PC-3 (cell line): ENCODE data around the gene BCL2L12.

Experiments used
- CTCF ChIP-seq: fragments of 300-600 bp; sonication (generic); conservative IDR thresholded peaks from 2 replicates; pipeline ENCODE4 v1.5.1; 2017; ENCODE audit warnings: antibody characterized with exemption, low read depth, mild to moderate bottlenecking, low read length
- EZH2phosphoT487 ChIP-seq: fragments of 300-600 bp; sonication (generic); IDR thresholded peaks from 2 replicates; pipeline ENCODE4 v1.6.1; 2018; ENCODE audit warnings: mild to moderate bottlenecking, antibody characterized with exemption, low read length, borderline replicate concordance

GRCh38 chr19:49699364-49699763 lies 33.6 kb downstream of the BCL2L12 start:
- no peak for TF ChIP-seq EZH2phosphoT487
- no peak for TF ChIP-seq CTCF
